ENCODE data around the gene NFIA.

NFIA gene

DNA sequence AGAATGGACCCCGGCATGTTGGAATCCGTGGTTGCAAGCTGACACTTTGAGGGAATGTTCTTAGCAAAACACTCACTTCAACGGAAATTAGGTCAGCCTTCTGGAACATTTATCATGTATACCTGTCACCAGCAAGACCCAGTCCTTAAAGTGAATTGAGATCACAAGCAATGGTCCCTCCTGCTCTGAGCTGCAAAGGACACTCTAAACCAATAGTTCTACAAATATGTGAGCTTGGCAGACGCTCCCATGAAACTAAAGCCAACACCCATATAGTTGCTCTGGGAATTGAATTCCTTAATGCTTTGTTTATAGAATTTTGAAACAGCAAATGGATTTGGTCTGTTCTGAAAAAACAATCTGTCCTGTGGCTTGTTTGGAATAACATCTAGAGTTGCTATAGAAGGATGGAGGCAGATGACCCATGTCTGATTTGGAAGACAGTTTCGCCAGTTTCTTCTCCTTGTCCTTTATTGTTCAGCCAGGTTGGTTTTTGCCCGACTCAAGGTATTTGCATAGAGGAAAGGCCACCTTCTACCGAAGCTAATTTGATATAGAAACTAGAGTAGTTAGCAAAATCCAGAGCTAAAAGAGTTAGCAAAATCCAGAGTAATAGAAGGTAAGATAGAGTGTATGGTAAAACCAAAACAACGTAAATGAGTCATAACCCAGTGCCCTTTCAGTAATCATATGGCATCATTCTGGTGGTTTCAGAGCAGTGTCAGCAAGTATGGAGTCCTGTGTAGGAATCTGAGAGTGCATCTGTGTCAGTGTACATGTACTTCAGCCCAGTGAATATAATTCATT lies 236.2 kb downstream of the NFIA start:
- Mint-ChIP-seq H3K9me3 (no peaks in the 10 kb centered on the region), H3K4me1 (ENCODE audit: low read depth) (peaks cover 36% of the 10 kb centered on the region), H3K4me3 (peak overlapping the region; percentile 52), H3K36me3 (ENCODE audit: low read depth) (no peaks in the 10 kb centered on the region), H3K27me3 (peaks cover 3% of the 10 kb centered on the region), H3K27ac (peak overlapping the region; percentile 83)

DNA sequence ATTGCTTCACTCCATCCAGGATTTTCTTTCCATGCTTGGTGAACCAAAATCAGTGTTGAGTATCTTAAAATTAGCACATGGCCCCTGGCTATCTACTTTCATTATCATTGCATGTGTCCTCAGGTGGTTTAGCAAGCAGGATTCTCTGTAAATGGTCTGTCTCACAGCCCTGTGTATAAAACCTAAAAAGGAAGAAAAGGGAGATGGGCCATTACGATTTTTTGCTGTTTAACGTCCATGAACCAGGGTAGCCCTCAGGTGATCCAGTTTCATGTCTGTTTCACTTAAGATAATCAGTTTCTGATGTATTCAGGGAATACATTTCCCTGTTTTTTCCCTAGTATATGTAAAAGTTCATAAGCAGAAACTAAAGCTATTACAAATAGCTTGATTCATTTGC lies 238.2 kb downstream of the NFIA start:
- Mint-ChIP-seq H3K27ac (no peak overlapping the region), H3K27me3 (peaks cover 3% of the 10 kb centered on the region), H3K4me3 (no peak overlapping the region), H3K36me3 (ENCODE audit: low read depth) (no peaks in the 10 kb centered on the region), H3K4me1 (ENCODE audit: low read depth) (peaks cover 55% of the 10 kb centered on the region), H3K9me3 (no peaks in the 10 kb centered on the region)

DNA sequence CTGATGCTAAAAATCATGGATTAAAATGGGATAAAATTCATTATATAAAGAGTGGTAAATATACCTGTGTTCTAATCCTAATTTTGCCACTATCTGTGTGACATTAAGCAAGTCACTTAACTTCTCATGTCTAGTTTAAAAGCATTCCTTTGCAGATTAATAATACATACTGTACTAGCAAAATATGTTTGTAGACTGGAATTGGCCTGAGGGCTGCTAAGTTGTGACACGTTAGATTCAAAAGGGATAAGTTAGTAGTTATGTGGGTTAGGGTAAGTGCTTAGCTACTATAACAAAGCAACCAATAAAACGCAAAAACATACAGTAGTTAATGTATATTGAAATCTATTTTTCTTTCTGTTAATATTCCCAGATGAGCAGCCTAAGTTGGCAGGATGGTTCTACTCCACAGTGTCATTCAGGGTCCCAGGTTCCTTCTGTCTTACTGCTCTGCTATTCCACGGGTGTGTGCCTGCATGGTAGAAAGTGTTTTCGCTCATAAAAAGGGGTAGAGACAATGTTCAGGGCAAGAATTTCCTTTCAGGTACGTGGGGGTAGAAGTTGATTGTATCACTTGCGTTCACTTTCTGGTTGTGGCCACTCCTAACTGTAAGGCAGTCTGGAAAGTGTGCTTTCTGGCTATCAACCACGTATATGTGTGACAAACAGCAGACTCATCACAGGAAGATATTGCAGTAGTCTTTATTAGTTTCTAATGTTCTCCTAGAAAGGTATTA lies 239.8 kb downstream of the NFIA start:
- H3K36me3 Mint-ChIP-seq (ENCODE audit: low read depth), result no peaks in the 10 kb centered on the region
- H3K27me3 Mint-ChIP-seq, result peaks cover 3% of the 10 kb centered on the region
- no peak overlapping the region for H3K4me3 Mint-ChIP-seq
- peaks cover 59% of the 10 kb centered on the region for H3K4me1 Mint-ChIP-seq (ENCODE audit: low read depth)
- peak overlapping the region; percentile 43 for H3K27ac Mint-ChIP-seq
- H3K9me3 Mint-ChIP-seq, result no peaks in the 10 kb centered on the region

DNA sequence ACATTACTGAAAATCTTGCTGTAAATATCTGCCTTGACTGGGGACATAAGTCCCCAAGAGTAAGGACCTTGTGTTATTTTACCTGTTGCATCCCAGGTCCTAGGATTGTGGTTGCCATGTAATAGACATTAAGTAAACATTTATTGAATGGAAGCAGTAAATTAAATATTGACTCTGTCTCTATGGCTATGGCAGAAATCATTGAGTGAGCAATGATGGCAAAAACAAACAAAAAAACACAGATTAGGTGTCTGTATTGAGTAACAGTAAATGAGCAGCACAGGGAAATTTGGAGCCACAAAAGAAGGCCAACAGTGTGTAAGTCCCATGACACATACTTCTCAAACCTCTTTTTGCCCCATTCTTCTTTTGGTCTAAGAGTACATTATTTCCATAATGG lies 240.4 kb downstream of the NFIA start:
- Mint-ChIP-seq H3K9me3 (no peaks in the 10 kb centered on the region), H3K27ac (peak overlapping the region; percentile 43), H3K4me3 (no peak overlapping the region), H3K36me3 (ENCODE audit: low read depth) (no peaks in the 10 kb centered on the region), H3K27me3 (peaks cover 3% of the 10 kb centered on the region), H3K4me1 (ENCODE audit: low read depth) (peaks cover 59% of the 10 kb centered on the region)

DNA sequence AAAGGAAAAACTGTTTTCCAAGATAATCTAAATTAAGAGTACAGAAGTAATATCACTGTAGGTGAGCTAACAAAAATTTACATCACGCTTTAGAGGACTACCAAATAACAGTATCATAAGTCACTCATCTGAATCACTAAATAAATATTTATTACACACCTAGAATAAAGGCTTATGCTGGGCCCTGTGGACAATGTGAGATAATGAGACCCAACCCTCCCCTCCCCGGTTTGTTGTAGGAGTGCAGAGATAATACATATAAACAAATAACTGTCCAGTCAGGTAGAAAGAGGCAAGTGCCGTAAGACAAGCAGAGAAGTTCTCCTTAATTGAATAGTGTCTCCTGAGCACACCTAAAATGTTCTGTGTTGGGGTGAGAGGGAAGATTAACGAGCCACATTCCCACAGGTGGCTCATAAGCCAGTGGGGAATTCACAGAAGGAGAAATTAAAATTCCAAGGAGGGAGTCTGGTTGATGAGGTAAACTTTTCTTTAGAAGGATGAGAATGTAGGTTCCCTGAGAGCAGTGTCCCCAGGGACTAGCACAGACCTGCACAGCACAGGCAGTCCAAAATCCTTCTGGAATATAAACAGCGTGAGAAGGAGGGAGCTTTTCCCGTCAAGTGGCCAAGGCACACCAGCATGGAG lies 241.4 kb downstream of the NFIA start:
- Mint-ChIP-seq H3K4me1 (ENCODE audit: low read depth) (peaks cover 53% of the 10 kb centered on the region), H3K27ac (no peak overlapping the region), H3K4me3 (no peak overlapping the region)

DNA sequence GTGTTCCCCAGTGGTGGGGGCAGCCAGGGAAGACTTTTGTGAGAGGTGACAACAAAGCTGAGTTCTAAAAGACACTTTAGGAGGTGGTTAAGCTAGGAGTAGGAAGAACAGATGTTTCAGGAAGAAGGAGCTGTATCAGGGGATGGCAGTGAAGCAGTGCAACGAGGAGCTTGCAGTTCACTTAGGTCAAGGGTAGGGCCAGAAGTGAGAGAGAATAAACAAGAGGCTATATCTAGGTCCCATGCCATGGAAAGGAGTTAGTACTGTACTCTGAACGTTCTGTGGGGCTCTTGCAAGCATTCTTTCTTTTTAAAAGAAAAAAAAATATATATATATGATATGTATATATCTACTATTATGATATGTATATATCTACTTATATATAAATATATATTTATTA lies 244.4 kb downstream of the NFIA start:
- Mint-ChIP-seq H3K36me3 (ENCODE audit: low read depth) (no peaks in the 10 kb centered on the region), H3K27ac (no peak overlapping the region), H3K4me1 (ENCODE audit: low read depth) (peaks cover 41% of the 10 kb centered on the region), H3K27me3 (peaks cover 3% of the 10 kb centered on the region), H3K9me3 (no peaks in the 10 kb centered on the region), H3K4me3 (no peak overlapping the region)

More for the DNA sequence above, 241.4 kb downstream of the NFIA start:
- H3K27me3 Mint-ChIP-seq, result peaks cover 3% of the 10 kb centered on the region
- no peaks in the 10 kb centered on the region for H3K9me3 Mint-ChIP-seq
- no peaks in the 10 kb centered on the region for H3K36me3 Mint-ChIP-seq (ENCODE audit: low read depth)

DNA sequence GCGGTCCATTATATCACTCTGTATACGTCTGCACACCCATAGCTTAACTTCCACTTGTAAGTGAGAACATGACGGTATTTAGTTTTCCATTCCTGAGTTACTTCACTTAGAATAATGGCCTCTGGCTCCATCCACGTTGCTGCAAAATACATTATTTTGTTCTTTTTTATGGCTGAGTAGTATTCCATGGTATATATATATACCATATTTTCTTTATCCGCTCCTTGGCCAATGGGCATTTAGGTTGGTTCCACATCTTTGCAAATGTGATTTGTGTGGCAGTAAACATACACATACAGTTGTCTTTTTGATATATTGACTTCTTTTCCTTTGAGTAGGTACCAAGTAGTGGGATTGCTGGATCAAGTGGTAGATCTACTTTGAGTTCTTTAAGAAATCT lies 245.1 kb downstream of the NFIA start:
- peaks cover 3% of the 10 kb centered on the region for H3K27me3 Mint-ChIP-seq
- H3K9me3 Mint-ChIP-seq, result no peaks in the 10 kb centered on the region
- H3K27ac Mint-ChIP-seq, result no peak overlapping the region
- H3K4me1 Mint-ChIP-seq (ENCODE audit: low read depth), result peaks cover 42% of the 10 kb centered on the region
- no peak overlapping the region for H3K4me3 Mint-ChIP-seq
- H3K36me3 Mint-ChIP-seq (ENCODE audit: low read depth), result no peaks in the 10 kb centered on the region

DNA sequence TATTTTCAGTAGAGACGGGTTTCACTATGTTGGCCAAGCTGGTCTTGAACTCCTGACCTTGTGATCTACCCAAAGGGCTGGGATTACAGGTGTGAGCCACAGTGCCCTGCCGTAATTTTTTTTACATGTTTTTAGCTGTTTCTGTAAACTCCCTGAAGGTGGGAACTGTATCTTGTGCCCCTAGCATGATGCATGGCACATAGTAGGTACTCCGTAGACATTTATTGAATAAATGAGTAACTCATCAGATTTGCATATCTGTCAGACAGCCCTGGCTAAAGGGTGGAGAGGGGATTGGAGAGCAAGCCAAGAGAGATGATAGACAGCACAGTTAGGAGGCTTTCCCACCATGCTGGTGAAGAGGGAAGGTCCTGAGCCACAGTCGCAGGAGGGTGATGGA lies 247.2 kb downstream of the NFIA start:
- Mint-ChIP-seq H3K4me1 (ENCODE audit: low read depth) (peaks cover 28% of the 10 kb centered on the region), H3K9me3 (no peaks in the 10 kb centered on the region), H3K36me3 (ENCODE audit: low read depth) (no peaks in the 10 kb centered on the region), H3K27ac (no peak overlapping the region), H3K27me3 (peaks cover 3% of the 10 kb centered on the region), H3K4me3 (no peak overlapping the region)

DNA sequence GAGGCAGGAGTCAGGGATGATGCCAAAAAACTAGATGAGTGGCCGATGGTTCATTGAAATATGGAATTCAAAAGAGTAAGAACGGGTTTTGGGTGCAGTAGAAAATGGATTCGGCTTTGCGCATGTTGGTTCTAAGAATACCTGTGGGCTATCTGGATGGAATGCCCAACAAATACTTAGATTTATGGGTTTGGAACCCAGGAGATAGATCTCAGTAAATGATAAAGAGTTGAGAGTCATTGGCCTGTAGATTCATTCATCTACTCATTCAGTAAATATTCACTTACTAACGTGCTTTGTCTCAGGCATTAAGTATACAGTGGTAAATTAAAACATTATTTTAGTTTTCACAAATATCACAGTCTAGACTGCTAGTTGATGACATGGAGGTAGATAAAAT lies 247.7 kb downstream of the NFIA start:
- H3K9me3 Mint-ChIP-seq, result no peaks in the 10 kb centered on the region
- H3K36me3 Mint-ChIP-seq (ENCODE audit: low read depth), result no peaks in the 10 kb centered on the region
- H3K27me3 Mint-ChIP-seq, result peaks cover 3% of the 10 kb centered on the region
- no peak overlapping the region for H3K4me3 Mint-ChIP-seq
- peaks cover 23% of the 10 kb centered on the region for H3K4me1 Mint-ChIP-seq (ENCODE audit: low read depth)
- no peak overlapping the region for H3K27ac Mint-ChIP-seq

DNA sequence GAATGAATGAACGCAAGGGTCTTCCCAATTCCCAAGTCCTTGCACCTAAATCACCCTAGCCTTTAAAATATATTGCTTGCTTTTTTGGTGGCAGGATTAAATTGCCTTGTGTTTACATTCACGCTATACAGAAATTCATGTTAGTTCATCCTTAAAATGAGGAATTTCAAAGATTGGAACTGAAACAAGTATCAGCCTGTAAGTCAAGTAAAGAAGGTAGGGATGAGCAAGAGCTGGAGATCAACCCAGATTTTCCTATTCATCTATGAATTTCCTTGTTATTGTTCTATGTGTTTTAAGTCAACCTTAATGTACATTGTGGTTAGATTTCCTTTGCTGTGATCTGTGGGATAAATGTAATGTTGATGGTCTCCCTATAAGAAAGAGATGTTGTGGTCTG lies 248.2 kb downstream of the NFIA start:
- H3K4me1 Mint-ChIP-seq (ENCODE audit: low read depth), result peaks cover 18% of the 10 kb centered on the region

DNA sequence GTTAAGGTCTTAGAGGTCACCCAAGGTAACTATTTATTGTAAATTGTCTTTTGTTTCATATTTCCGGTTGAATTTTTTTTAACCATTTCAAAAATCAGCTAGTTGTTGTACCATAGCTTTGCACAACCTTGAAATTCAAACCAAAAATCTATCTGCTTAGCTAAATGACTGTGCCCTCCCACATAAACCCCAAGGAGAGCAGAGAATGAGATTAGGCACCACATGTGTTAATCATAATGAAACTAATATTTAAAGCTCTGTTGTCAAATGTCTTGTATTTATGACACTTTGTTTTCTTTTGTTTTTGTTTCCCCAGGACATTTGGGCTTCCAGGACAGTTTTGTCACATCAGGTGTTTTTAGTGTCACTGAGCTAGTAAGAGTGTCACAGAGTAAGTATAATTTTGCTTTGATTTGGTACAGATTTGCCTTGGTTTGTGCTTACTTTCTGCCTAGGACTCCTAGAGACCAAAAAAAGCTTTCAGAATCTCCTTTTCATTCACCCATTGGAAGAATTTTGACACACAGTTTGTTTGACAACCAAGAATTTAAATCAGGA lies 249.9 kb downstream of the NFIA start:
- H3K27me3 Mint-ChIP-seq, result peaks cover 3% of the 10 kb centered on the region
- H3K27ac Mint-ChIP-seq, result peak overlapping the region; percentile 65
- peaks cover 14% of the 10 kb centered on the region for H3K4me1 Mint-ChIP-seq (ENCODE audit: low read depth)
- no peaks in the 10 kb centered on the region for H3K36me3 Mint-ChIP-seq (ENCODE audit: low read depth)
- H3K4me3 Mint-ChIP-seq, result no peak overlapping the region
- H3K9me3 Mint-ChIP-seq, result no peaks in the 10 kb centered on the region

More for the DNA sequence above, 248.2 kb downstream of the NFIA start:
- H3K9me3 Mint-ChIP-seq, result no peaks in the 10 kb centered on the region
- no peak overlapping the region for H3K4me3 Mint-ChIP-seq
- H3K27ac Mint-ChIP-seq, result no peak overlapping the region
- peaks cover 3% of the 10 kb centered on the region for H3K27me3 Mint-ChIP-seq
- no peaks in the 10 kb centered on the region for H3K36me3 Mint-ChIP-seq (ENCODE audit: low read depth)

DNA sequence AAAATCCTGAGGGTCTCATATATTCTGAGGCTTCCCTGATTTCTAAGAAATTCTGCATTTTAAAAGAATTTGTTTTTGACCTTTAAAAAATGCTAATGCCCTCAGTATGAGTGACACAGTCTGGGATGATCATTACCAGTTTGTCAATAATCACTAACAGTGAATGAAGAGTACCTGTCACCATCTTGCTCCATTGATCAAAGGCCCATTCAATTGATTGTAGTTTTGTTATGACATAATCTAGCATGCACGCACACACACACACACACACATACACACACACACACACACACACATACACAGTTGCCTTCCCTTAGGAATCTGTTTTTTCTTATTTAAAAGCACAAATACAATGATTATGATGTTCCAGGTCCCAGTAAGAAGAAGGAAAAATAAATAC lies 250.4 kb downstream of the NFIA start:
- peaks cover 14% of the 10 kb centered on the region for H3K4me1 Mint-ChIP-seq (ENCODE audit: low read depth)
- no peaks in the 10 kb centered on the region for H3K9me3 Mint-ChIP-seq
- peak overlapping the region; percentile 65 for H3K27ac Mint-ChIP-seq
- no peaks in the 10 kb centered on the region for H3K36me3 Mint-ChIP-seq (ENCODE audit: low read depth)
- peaks cover 3% of the 10 kb centered on the region for H3K27me3 Mint-ChIP-seq
- no peak overlapping the region for H3K4me3 Mint-ChIP-seq

DNA sequence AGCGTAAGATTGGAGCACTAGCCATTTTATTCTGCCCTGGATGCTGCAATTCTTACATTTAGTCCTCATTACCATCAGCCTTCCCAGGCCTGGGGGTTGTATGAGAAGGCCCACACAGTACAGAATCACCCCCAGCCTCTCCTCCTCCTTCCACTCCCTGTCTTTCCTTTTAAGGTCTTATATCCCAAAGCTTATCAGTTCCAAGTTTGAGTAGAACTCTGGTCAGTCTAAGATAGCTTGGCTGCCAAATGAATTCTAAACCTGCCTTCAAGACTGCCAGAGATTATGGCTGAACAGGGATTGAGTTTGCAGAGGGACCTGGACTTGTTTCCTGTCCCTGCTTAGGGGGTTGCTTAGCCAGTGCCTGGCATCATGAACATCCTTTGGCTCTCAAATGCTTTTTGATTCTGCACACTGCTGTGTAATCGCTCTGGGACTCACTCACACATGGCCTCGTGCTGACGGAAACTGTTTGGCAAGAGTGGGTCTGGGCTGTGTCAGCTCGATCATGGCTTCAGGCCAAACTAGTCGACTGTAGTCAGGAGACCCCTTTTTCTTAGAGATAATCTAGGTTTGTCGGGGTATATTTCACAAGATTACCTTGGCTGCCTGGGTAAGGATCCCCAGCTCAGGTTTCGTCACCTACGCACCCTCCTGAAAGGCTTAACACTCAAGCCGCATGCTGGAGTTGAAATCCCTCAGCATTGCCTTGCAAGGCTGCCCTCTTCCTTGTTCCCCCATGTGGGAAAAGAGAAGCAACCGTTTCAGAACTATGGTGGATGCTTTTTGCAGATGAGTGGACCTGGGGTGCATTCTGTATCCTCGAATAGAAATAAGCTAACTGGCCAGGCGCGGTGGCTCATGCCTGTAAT lies 252.6 kb downstream of the NFIA start:
- H3K27ac Mint-ChIP-seq, result no peak overlapping the region
- no peak overlapping the region for H3K4me3 Mint-ChIP-seq
- peaks cover 14% of the 10 kb centered on the region for H3K4me1 Mint-ChIP-seq (ENCODE audit: low read depth)
- H3K9me3 Mint-ChIP-seq, result no peaks in the 10 kb centered on the region
- no peaks in the 10 kb centered on the region for H3K36me3 Mint-ChIP-seq (ENCODE audit: low read depth)
- H3K27me3 Mint-ChIP-seq, result peaks cover 3% of the 10 kb centered on the region

DNA sequence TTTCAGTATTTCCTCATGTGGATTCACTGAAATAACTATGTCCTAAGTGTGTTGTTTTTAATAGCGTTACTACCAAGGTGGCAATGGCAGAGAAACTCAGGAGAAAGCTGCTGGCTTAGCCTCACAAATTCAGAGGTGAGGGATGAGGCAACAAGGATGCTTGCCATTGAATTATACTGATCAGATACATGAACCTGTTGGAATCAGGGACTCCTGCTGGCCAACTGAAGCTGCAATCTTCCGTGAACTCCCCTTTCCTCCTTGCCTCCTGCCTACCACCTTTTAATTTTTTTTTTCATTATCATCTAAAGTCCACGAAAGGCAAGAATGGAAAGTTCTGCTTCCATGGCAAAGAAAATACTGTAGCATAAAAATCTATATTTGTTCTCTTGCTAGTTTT lies 254.7 kb downstream of the NFIA start:
- H3K4me1 Mint-ChIP-seq (ENCODE audit: low read depth), result peaks cover 9% of the 10 kb centered on the region
- no peak overlapping the region for H3K27ac Mint-ChIP-seq
- H3K4me3 Mint-ChIP-seq, result no peak overlapping the region
- H3K36me3 Mint-ChIP-seq (ENCODE audit: low read depth), result no peaks in the 10 kb centered on the region
- no peaks in the 10 kb centered on the region for H3K9me3 Mint-ChIP-seq
- H3K27me3 Mint-ChIP-seq, result no peaks in the 10 kb centered on the region

Data from stimulated activated naive CD8-positive, alpha-beta T cell treated with anti-CD3 and anti-CD28 coated beads, Interleukin-15, Interleukin-2, amounts not matched to agents 100 ng/mL and 50 ng/mL, for 24 hours (primary cell).